ENCODE measurements around the gene FBXW2. TPM values are rescaled to one million over a fixed set of nuclear protein-coding genes. Genes with fewer than 3 reads are reported as not detected.

The FBXW2 gene
- total and polyA plus RNA-seq, 10 donors, result 8.7 to 121 (median 90.1) TPM

GRCh38 chr9:120767451-120767850, 25.8 kb downstream of the FBXW2 start:
- Histone ChIP-seq H3K4me3 (no peak overlapping the region), H3K27ac (no peak overlapping the region), H3K9me3 (no peaks in the 10 kb centered on the region), H3K27me3 (replicated peaks in 1 of 7) (no peaks in the 10 kb centered on the region), H3K4me1 (peaks cover 0 to 4% (median 0%) of the 10 kb centered on the region in 6 donors), H3K36me3 (peaks cover 0 to 100% (median 90%) of the 10 kb centered on the region in 6 donors)
- intact Hi-C loops (cut with DNase I; ENCODE audit: low total_unique reads), result no loop called here
- no peak for DNase-seq
- no peak for TF ChIP-seq CTCF (IDR thresholded peaks at IDR 0.05 in 8 of 11, conservative IDR thresholded peaks at IDR 0.05 in 3 of 11)
- no peak for TF ChIP-seq POLR2A (IDR thresholded peaks at IDR 0.05)
- 89 to 98% (median 94%) methylated on average over 3 of the region's 3 CpGs for whole genome bisulfite sequencing, 5 donors

GRCh38 chr9:120765910-120766425, 27.2 kb downstream of the FBXW2 start:
- no peaks in the 10 kb centered on the region for H3K27me3 ChIP-seq (replicated peaks in 1 of 7)
- no peak overlapping the region for H3K27ac ChIP-seq
- DNase-seq, result no peak
- no peak overlapping the region for H3K4me3 ChIP-seq
- peaks cover 0 to 100% (median 89%) of the 10 kb centered on the region in 6 donors for H3K36me3 ChIP-seq
- no peaks in the 10 kb centered on the region for H3K9me3 ChIP-seq
- TF ChIP-seq POLR2AphosphoS5 (IDR thresholded peaks at IDR 0.05), result no peak
- no peak for TF ChIP-seq POLR2A (IDR thresholded peaks at IDR 0.05)
- TF ChIP-seq CTCF (IDR thresholded peaks at IDR 0.05 in 8 of 11, conservative IDR thresholded peaks at IDR 0.05 in 3 of 11), result no peak
- WGBS, 5 donors, result 94 to 100% (median 97%) methylated on average over 1 of the region's 1 CpG
- intact Hi-C loops (cut with DNase I; ENCODE audit: low total_unique reads), result no loop called here
- peaks cover 0 to 4% (median 0%) of the 10 kb centered on the region in 6 donors for H3K4me1 ChIP-seq

- WGBS, 5 donors, result 88 to 92% (median 89%) methylated on average over 10 to 11 of the region's 11 CpGs
- H3K36me3 ChIP-seq, result peaks cover 0 to 100% (median 82%) of the 10 kb centered on the region in 6 donors
- no peak for DNase-seq
- H3K4me1 ChIP-seq, result peaks cover 0 to 4% (median 0%) of the 10 kb centered on the region in 6 donors
- intact Hi-C loops (cut with DNase I; ENCODE audit: low total_unique reads), result no loop called here
- no peaks in the 10 kb centered on the region for H3K9me3 ChIP-seq
- no peak for TF ChIP-seq CTCF (IDR thresholded peaks at IDR 0.05 in 8 of 11, conservative IDR thresholded peaks at IDR 0.05 in 3 of 11)
- no peak for TF ChIP-seq POLR2AphosphoS5 (IDR thresholded peaks at IDR 0.05)
- TF ChIP-seq POLR2A (IDR thresholded peaks at IDR 0.05), result no peak
- H3K27ac ChIP-seq, result no peak overlapping the region
- no peak overlapping the region for H3K4me3 ChIP-seq
- no peaks in the 10 kb centered on the region for H3K27me3 ChIP-seq (replicated peaks in 1 of 7)
Measured at GRCh38 chr9:120764476-120764875, 28.7 kb downstream of the FBXW2 start.

GRCh38 chr9:120761006-120761405, 32.2 kb downstream of the FBXW2 start:
- H3K9me3 ChIP-seq, result no peaks in the 10 kb centered on the region
- intact Hi-C loops (cut with DNase I; ENCODE audit: low total_unique reads), result no loop called here
- H3K36me3 ChIP-seq, result peaks cover 0 to 81% (median 53%) of the 10 kb centered on the region in 6 donors
- TF ChIP-seq POLR2AphosphoS5 (IDR thresholded peaks at IDR 0.05), result no peak
- TF ChIP-seq POLR2A (IDR thresholded peaks at IDR 0.05), result no peak
- TF ChIP-seq CTCF (IDR thresholded peaks at IDR 0.05 in 8 of 11, conservative IDR thresholded peaks at IDR 0.05 in 3 of 11), result no peak
- DNase-seq, result no peak
- no peaks in the 10 kb centered on the region for H3K27me3 ChIP-seq (replicated peaks in 1 of 7)
- H3K4me3 ChIP-seq, result no peak overlapping the region
- WGBS, 5 donors, result 73 to 88% (median 81%) methylated on average over 2 of the region's 2 CpGs
- peaks cover 14 to 38% (median 24%) of the 10 kb centered on the region in 6 donors for H3K4me1 ChIP-seq
- H3K27ac ChIP-seq, result no peak overlapping the region
